Measurements from ENCODE around the gene FAM170A.

DNA sequence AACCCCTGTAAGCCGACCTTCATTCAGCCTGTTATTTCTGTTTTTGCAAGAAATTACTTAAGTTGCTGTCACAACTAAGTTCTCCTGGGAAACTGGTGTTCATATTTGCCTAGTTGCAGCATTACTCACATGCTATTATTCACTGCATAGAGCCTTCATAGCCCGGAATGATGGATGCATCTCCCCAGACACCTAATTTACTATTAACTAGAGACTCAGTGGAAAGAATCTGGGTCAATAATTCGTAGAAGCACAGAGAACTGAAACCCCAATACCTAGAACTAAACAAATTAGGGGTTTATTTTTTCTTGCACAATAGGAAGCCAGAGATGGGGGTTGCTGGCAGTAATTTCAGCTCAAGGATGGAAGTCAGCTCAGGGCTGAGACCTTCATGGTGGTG lies 45.7 kb upstream of the FAM170A start:
- TF ChIP-seq, protein P1, sequence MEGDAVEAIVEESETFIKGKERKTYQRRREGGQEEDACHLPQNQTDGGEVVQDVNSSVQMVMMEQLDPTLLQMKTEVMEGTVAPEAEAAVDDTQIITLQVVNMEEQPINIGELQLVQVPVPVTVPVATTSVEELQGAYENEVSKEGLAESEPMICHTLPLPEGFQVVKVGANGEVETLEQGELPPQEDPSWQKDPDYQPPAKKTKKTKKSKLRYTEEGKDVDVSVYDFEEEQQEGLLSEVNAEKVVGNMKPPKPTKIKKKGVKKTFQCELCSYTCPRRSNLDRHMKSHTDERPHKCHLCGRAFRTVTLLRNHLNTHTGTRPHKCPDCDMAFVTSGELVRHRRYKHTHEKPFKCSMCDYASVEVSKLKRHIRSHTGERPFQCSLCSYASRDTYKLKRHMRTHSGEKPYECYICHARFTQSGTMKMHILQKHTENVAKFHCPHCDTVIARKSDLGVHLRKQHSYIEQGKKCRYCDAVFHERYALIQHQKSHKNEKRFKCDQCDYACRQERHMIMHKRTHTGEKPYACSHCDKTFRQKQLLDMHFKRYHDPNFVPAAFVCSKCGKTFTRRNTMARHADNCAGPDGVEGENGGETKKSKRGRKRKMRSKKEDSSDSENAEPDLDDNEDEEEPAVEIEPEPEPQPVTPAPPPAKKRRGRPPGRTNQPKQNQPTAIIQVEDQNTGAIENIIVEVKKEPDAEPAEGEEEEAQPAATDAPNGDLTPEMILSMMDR (conservative IDR thresholded peaks at IDR 0.05; ENCODE audit: low read depth, low read length) = no peak
- TF ChIP-seq EZH2 (IDR thresholded peaks at IDR 0.05; ENCODE audit: borderline replicate concordance, low read depth, low read length, poor library complexity, severe bottlenecking) = no peak
